A549 treated with AZD9567 at 1 μM for 4 hours (cell line): Measurements from ENCODE around the gene TSPAN32. TPM values are rescaled to one million over a fixed set of nuclear protein-coding genes. Genes with fewer than 3 reads are reported as not detected.

Experiments used
- total RNA-seq: library from RNA; stranded (reverse); fragments of 200-300 nt; extraction: Qiagen RNA extraction; gene quantifications from 5 replicates; pipeline ENCODE4 v1.2.3, GENCODE V29; 2022; ENCODE audit not compliant: insufficient read depth

Gene TSPAN32, protein sequence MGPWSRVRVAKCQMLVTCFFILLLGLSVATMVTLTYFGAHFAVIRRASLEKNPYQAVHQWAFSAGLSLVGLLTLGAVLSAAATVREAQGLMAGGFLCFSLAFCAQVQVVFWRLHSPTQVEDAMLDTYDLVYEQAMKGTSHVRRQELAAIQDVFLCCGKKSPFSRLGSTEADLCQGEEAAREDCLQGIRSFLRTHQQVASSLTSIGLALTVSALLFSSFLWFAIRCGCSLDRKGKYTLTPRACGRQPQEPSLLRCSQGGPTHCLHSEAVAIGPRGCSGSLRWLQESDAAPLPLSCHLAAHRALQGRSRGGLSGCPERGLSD
- not detected in 5 replicates for total RNA-seq

GRCh38 chr11:2301631-2302305 lies at the start of gene TSPAN32, which contains the start of gene C11orf21:
Gene TSPAN32, plus strand, starts transcription at chr11:2302013. Its CDS starts 137 bp downstream, at chr11:2302150.
Gene C11orf21, minus strand, starts transcription at chr11:2301918. Its CDS starts 110 bp downstream, at chr11:2301808.

GRCh38 chr11:2270322-2271076 lies 31.3 kb upstream of the TSPAN32 start, which contains the start of gene ASCL2:
Gene ASCL2, minus strand, starts transcription at chr11:2270588. Its CDS starts 256 bp downstream, at chr11:2270332.

Other genes with a start within 250 kb of the TSPAN32 start
- 1.7 to 7.7 TPM (median 1.9 TPM) in 5 replicates for gene IGF2, start 162.6 kb upstream of the TSPAN32 start, total RNA-seq
- gene INS, start 140.8 kb upstream of the TSPAN32 start, total RNA-seq = not detected in 5 replicates
- 0.12 to 0.14 TPM in 2 of 5 replicates, not detected in the others for gene TH, start 130.2 kb upstream of the TSPAN32 start, total RNA-seq
- 0.03 TPM in 1 of 5 replicates, not detected in the others for gene ASCL2, start 31.4 kb upstream of the TSPAN32 start, total RNA-seq
- not detected in 5 replicates for gene C11orf21, start 95 bp upstream of the TSPAN32 start, total RNA-seq
- gene CD81, start 75.3 kb downstream of the TSPAN32 start, total RNA-seq = 325 to 427 TPM (median 404 TPM) in 5 replicates
- gene TSSC4, start 98.7 kb downstream of the TSPAN32 start, total RNA-seq = 51.0 to 75.9 TPM (median 66.0 TPM) in 5 replicates
- not detected in 5 replicates for gene TRPM5, start 142.5 kb downstream of the TSPAN32 start, total RNA-seq
- 0.23 to 0.65 TPM (median 0.45 TPM) in 4 of 5 replicates, not detected in the other for gene KCNQ1, start 143.0 kb downstream of the TSPAN32 start, total RNA-seq